Activated CD4-positive, alpha-beta T cell treated with anti-CD3 and anti-CD28 coated beads, Interleukin-2, amount 10 ng/mL, durations not matched to agents 24 days and 14 days (primary cell): ENCODE results near the gene GPATCH1. TPM values are rescaled to one million over a fixed set of nuclear protein-coding genes. Genes with fewer than 3 reads are reported as not detected.

Experiments used
- DNase-seq: peaks from one replicate; pipeline ENCODE4 v3.0.0; 2022
- H3K27ac Mint-ChIP-seq: one replicate; pipeline ENCODE4 v1.8.0; 2022; ENCODE audit warnings: mild to moderate bottlenecking, mixed read lengths
- H3K27me3 Mint-ChIP-seq: one replicate; pipeline ENCODE4 v1.8.0; 2022; ENCODE audit warnings: mixed read lengths
- H3K36me3 Mint-ChIP-seq: one replicate; pipeline ENCODE4 v1.8.0; 2022; ENCODE audit warnings: low read depth, mild to moderate bottlenecking, mixed read lengths
- H3K4me1 Mint-ChIP-seq: one replicate; pipeline ENCODE4 v1.8.0; 2021; ENCODE audit warnings: mixed read lengths
- H3K4me3 Mint-ChIP-seq: one replicate; pipeline ENCODE4 v1.8.0; 2022; ENCODE audit warnings: mild to moderate bottlenecking, moderate library complexity, mixed read lengths
- H3K9me3 Mint-ChIP-seq: one replicate; pipeline ENCODE4 v1.8.0; 2021; ENCODE audit warnings: mixed read lengths
- intact Hi-C: fragments of 100-400 bp; cut with micrococcal nuclease; formaldehyde crosslinking; loops from one replicate; pipeline ENCODE4 v1.15.1; 2023
- total RNA-seq: library from RNA; stranded (reverse); gene quantifications from 2 replicates; pipeline ENCODE4 v1.2.3, GENCODE V29; 2022

The GPATCH1 gene
- total RNA-seq, 1 donor from 2014 or later, result 11.7 TPM

- H3K4me3 Mint-ChIP-seq, result no peak overlapping the region
- H3K9me3 Mint-ChIP-seq, result no peaks in the 10 kb centered on the region
- DNase-seq, result no peak
- H3K36me3 Mint-ChIP-seq, result no peaks in the 10 kb centered on the region
- no peaks in the 10 kb centered on the region for H3K27me3 Mint-ChIP-seq
- H3K4me1 Mint-ChIP-seq, result no peaks in the 10 kb centered on the region
- intact Hi-C loops, result no loop called here
- H3K27ac Mint-ChIP-seq, result no peak overlapping the region
Measured at GRCh38 chr19:33052352-33052972, 28.5 kb upstream of the GPATCH1 start.

- Mint-ChIP-seq H3K27me3 (peaks cover 2% of the 10 kb centered on the region), H3K4me1 (no peaks in the 10 kb centered on the region), H3K9me3 (no peaks in the 10 kb centered on the region), H3K4me3 (no peak overlapping the region), H3K27ac (no peak overlapping the region), H3K36me3 (no peaks in the 10 kb centered on the region)
- intact Hi-C loops, result no loop called here
- no peak for DNase-seq
Measured at GRCh38 chr19:33054623-33055022, 26.4 kb upstream of the GPATCH1 start.

GRCh38 chr19:33055718-33056117, 25.3 kb upstream of the GPATCH1 start:
- Mint-ChIP-seq H3K27me3 (peaks cover 7% of the 10 kb centered on the region), H3K36me3 (no peaks in the 10 kb centered on the region), H3K27ac (no peak overlapping the region), H3K4me1 (no peaks in the 10 kb centered on the region), H3K4me3 (no peak overlapping the region), H3K9me3 (no peaks in the 10 kb centered on the region)
- intact Hi-C loops, result no loop called here
- DNase-seq, result no peak

GRCh38 chr19:33060586-33060985, 20.4 kb upstream of the GPATCH1 start:
- intact Hi-C loops, result no loop called here
- no peak for DNase-seq

GRCh38 chr19:33062902-33063301, 18.1 kb upstream of the GPATCH1 start:
- intact Hi-C loops, result no loop called here
- peaks cover 2% of the 10 kb centered on the region for H3K4me1 Mint-ChIP-seq
- DNase-seq, result no peak
- no peak overlapping the region for H3K27ac Mint-ChIP-seq
- H3K4me3 Mint-ChIP-seq, result no peak overlapping the region
- H3K27me3 Mint-ChIP-seq, result peaks cover 35% of the 10 kb centered on the region
- H3K36me3 Mint-ChIP-seq, result no peaks in the 10 kb centered on the region
- no peaks in the 10 kb centered on the region for H3K9me3 Mint-ChIP-seq

More at GRCh38 chr19:33060586-33060985, 20.4 kb upstream of the GPATCH1 start:
- Mint-ChIP-seq H3K27ac (no peak overlapping the region), H3K4me1 (peaks cover 2% of the 10 kb centered on the region), H3K4me3 (no peak overlapping the region), H3K36me3 (no peaks in the 10 kb centered on the region), H3K9me3 (no peaks in the 10 kb centered on the region), H3K27me3 (peaks cover 26% of the 10 kb centered on the region)

GRCh38 chr19:33063356-33063752, 17.6 kb upstream of the GPATCH1 start:
- peak overlapping the region; percentile 11 for H3K4me3 Mint-ChIP-seq
- H3K36me3 Mint-ChIP-seq, result no peaks in the 10 kb centered on the region
- intact Hi-C loops, result no loop called here
- no peak overlapping the region for H3K27ac Mint-ChIP-seq
- H3K4me1 Mint-ChIP-seq, result peaks cover 2% of the 10 kb centered on the region
- H3K27me3 Mint-ChIP-seq, result peaks cover 35% of the 10 kb centered on the region
- DNase-seq, result no peak
- H3K9me3 Mint-ChIP-seq, result no peaks in the 10 kb centered on the region

- intact Hi-C loops, result no loop called here
- peaks cover 35% of the 10 kb centered on the region for H3K27me3 Mint-ChIP-seq
Measured at GRCh38 chr19:33063753-33064457, 17.1 kb upstream of the GPATCH1 start.

GRCh38 chr19:33064458-33064791, 16.6 kb upstream of the GPATCH1 start:
- Mint-ChIP-seq H3K36me3 (no peaks in the 10 kb centered on the region), H3K4me3 (peak overlapping the region; percentile 78)
- intact Hi-C loops, result no loop called here

More at GRCh38 chr19:33063753-33064457, 17.1 kb upstream of the GPATCH1 start:
- peak; percentile 57 for DNase-seq
- no peaks in the 10 kb centered on the region for H3K9me3 Mint-ChIP-seq
- H3K36me3 Mint-ChIP-seq, result no peaks in the 10 kb centered on the region
- no peak overlapping the region for H3K27ac Mint-ChIP-seq
- H3K4me3 Mint-ChIP-seq, result peak overlapping the region; percentile 78
- peaks cover 2% of the 10 kb centered on the region for H3K4me1 Mint-ChIP-seq

GRCh38 chr19:33064792-33065550, 16.0 kb upstream of the GPATCH1 start, which contains the start of gene RHPN2:
Gene RHPN2, minus strand, starts transcription at chr19:33064888. Its CDS starts 36 bp downstream, at chr19:33064852.
- no peak within 1 kb of the TSS for H3K27ac Mint-ChIP-seq
- peaks cover 2% of the 10 kb centered on the region for H3K4me1 Mint-ChIP-seq
- H3K27me3 Mint-ChIP-seq, result peaks cover 32% of the 10 kb centered on the region
- H3K36me3 Mint-ChIP-seq, result no peaks in the 10 kb centered on the region
- intact Hi-C loops, result no loop called here
- DNase-seq, result peak; percentile 86
- no peaks in the 10 kb centered on the region for H3K9me3 Mint-ChIP-seq
- H3K4me3 Mint-ChIP-seq, result peak within 1 kb of the TSS; percentile 78

More at GRCh38 chr19:33064458-33064791, 16.6 kb upstream of the GPATCH1 start:
- Mint-ChIP-seq H3K4me1 (peaks cover 2% of the 10 kb centered on the region), H3K9me3 (no peaks in the 10 kb centered on the region), H3K27me3 (peaks cover 35% of the 10 kb centered on the region), H3K27ac (no peak overlapping the region)
- peak; percentile 76 for DNase-seq

GRCh38 chr19:33066543-33066942, 14.4 kb upstream of the GPATCH1 start:
- intact Hi-C loops, result no loop called here
- DNase-seq, result no peak
- Mint-ChIP-seq H3K9me3 (no peaks in the 10 kb centered on the region), H3K4me1 (peaks cover 2% of the 10 kb centered on the region), H3K4me3 (peak overlapping the region; percentile 43), H3K36me3 (no peaks in the 10 kb centered on the region), H3K27me3 (peaks cover 26% of the 10 kb centered on the region), H3K27ac (no peak overlapping the region)

- Mint-ChIP-seq H3K4me3 (no peak overlapping the region), H3K9me3 (no peaks in the 10 kb centered on the region), H3K36me3 (no peaks in the 10 kb centered on the region), H3K27me3 (peaks cover 24% of the 10 kb centered on the region), H3K27ac (no peak overlapping the region), H3K4me1 (peaks cover 2% of the 10 kb centered on the region)
- DNase-seq, result no peak
- intact Hi-C loops, result no loop called here
Measured at GRCh38 chr19:33067121-33067520, 13.9 kb upstream of the GPATCH1 start.

GRCh38 chr19:33071887-33072286, 9.1 kb upstream of the GPATCH1 start:
- DNase-seq, result no peak
- Mint-ChIP-seq H3K36me3 (no peaks in the 10 kb centered on the region), H3K9me3 (no peaks in the 10 kb centered on the region), H3K4me1 (no peaks in the 10 kb centered on the region), H3K27me3 (peaks cover 7% of the 10 kb centered on the region), H3K4me3 (no peak overlapping the region), H3K27ac (no peak overlapping the region)
- intact Hi-C loops, result no loop called here

- no peak for DNase-seq
- Mint-ChIP-seq H3K36me3 (no peaks in the 10 kb centered on the region), H3K4me1 (peaks cover 7% of the 10 kb centered on the region), H3K4me3 (no peak overlapping the region), H3K9me3 (no peaks in the 10 kb centered on the region), H3K27me3 (peaks cover 7% of the 10 kb centered on the region), H3K27ac (no peak overlapping the region)
- intact Hi-C loops, result no loop called here
Measured at GRCh38 chr19:33075519-33075918, 5.5 kb upstream of the GPATCH1 start.

- no peak for DNase-seq
- H3K4me3 Mint-ChIP-seq, result no peak overlapping the region
- no peak overlapping the region for H3K27ac Mint-ChIP-seq
- H3K4me1 Mint-ChIP-seq, result peaks cover 17% of the 10 kb centered on the region
- intact Hi-C loops, result no loop called here
- H3K27me3 Mint-ChIP-seq, result no peaks in the 10 kb centered on the region
- peaks cover 18% of the 10 kb centered on the region for H3K36me3 Mint-ChIP-seq
- H3K9me3 Mint-ChIP-seq, result no peaks in the 10 kb centered on the region
Measured at GRCh38 chr19:33085570-33086128, 4.7 kb downstream of the GPATCH1 start.
